ENCODE data around the gene MAN1A1.

The MAN1A1 gene

GRCh38 chr6:119241111-119241465, 108.5 kb downstream of the MAN1A1 start:
- Histone ChIP-seq H3K4me3 (ENCODE audit: low read depth, low read length) (no peak overlapping the region), H3K9me3 (ENCODE audit: control insufficient read depth, insufficient read depth, low read depth, low read length) (no peaks in the 10 kb centered on the region), H3K27ac (ENCODE audit: extremely low read depth, low read depth, low read length) (no peak overlapping the region), H3K36me3 (ENCODE audit: control insufficient read depth in 2 of 2, insufficient read depth in 1 of 2, low read length in 2 of 2) (peaks cover 0 to under 1% of the 10 kb centered on the region in 2 experiments; a peak in 1 of 3 replicates), H3K4me1 (ENCODE audit: control insufficient read depth, insufficient read depth, low read length) (peaks cover 4% of the 10 kb centered on the region)
- ChIA-PET POLR2A (interaction anchor here (0.6 to 0.7 kb wide), 2 partner anchors 72 to 222 kb away, joined by 3 to 6 read pairs; no protein-coding TSS in a partner anchor), CTCF (interaction anchor here (0.6 to 0.7 kb wide), 2 partner anchors 43 to 60 kb away, joined by 3 read pairs; no protein-coding TSS in a partner anchor)
- 0 out of 2 replicates have a peak, but pooled peaks have one; percentile 42 for TF ChIP-seq ZBTB6 (tag by site-specific recombination; IDR thresholded peaks at IDR 0.05)
- peak; percentile 17; the same call in 1 of the 2 replicates for TF ChIP-seq MZF1 (tag by site-specific recombination; IDR thresholded peaks at IDR 0.05; ENCODE audit: borderline replicate concordance)
- 0 out of 2 replicates have a peak, but pooled peaks have one; percentile 20 for TF ChIP-seq ZNF558 (tag by site-specific recombination; IDR thresholded peaks at IDR 0.05)
- 0 out of 2 replicates have a peak, but pooled peaks have one; percentile 35 for TF ChIP-seq SP7 (tag by site-specific recombination; IDR thresholded peaks at IDR 0.05)
- TF ChIP-seq ZNF580 (tag by site-specific recombination; IDR thresholded peaks at IDR 0.05) = no peak
- no peak for TF ChIP-seq ZNF211 (tag by site-specific recombination; IDR thresholded peaks at IDR 0.05; ENCODE audit: low read depth)
- TF ChIP-seq ZSCAN5A (tag by site-specific recombination; IDR thresholded peaks at IDR 0.05) = no peak
- no peak for TF ChIP-seq ZNF639 (tag by site-specific recombination; IDR thresholded peaks at IDR 0.05)
- TF ChIP-seq ATF2 (tag by site-specific recombination; IDR thresholded peaks at IDR 0.05; ENCODE audit: low read depth) = no peak
- 0 out of 2 replicates have a peak, but pooled peaks have one; percentile 57 for TF ChIP-seq TRIM28 (IDR thresholded peaks at IDR 0.05; ENCODE audit: borderline replicate concordance, low read length)
- TF ChIP-seq ZNF548 (tag by site-specific recombination; IDR thresholded peaks at IDR 0.05) = no peak
- TF ChIP-seq GLI2 (tag by site-specific recombination; IDR thresholded peaks at IDR 0.05; ENCODE audit: borderline replicate concordance, low read depth) = no peak
- no peak for TF ChIP-seq ZNF223 (tag by site-specific recombination; IDR thresholded peaks at IDR 0.05)
- no peak for TF ChIP-seq ZNF623 (tag by site-specific recombination; IDR thresholded peaks at IDR 0.05)
- TF ChIP-seq ZNF423 (tag by site-specific recombination; IDR thresholded peaks at IDR 0.05) = no peak
- no peak for TF ChIP-seq ZNF768 (tag by site-specific recombination; IDR thresholded peaks at IDR 0.05)
- no peak for TF ChIP-seq ZNF398 (tag by site-specific recombination; IDR thresholded peaks at IDR 0.05)
- TF ChIP-seq ZNF830 (tag by site-specific recombination; IDR thresholded peaks at IDR 0.05; ENCODE audit: low read depth) = no peak
- TF ChIP-seq ZNF202 (tag by site-specific recombination; IDR thresholded peaks at IDR 0.05; ENCODE audit: borderline replicate concordance) = no peak
- no peak for TF ChIP-seq SETDB1 (IDR thresholded peaks at IDR 0.05; ENCODE audit: insufficient read length, low read length)
- TF ChIP-seq ZNF529 (tag by site-specific recombination; IDR thresholded peaks at IDR 0.05; ENCODE audit: insufficient replicate concordance) = no peak
- TF ChIP-seq OVOL3 (tag by site-specific recombination; IDR thresholded peaks at IDR 0.05) = no peak
- TF ChIP-seq ZNF624 (tag by site-specific recombination; IDR thresholded peaks at IDR 0.05) = no peak
- TF ChIP-seq OSR2 (tag by site-specific recombination; IDR thresholded peaks at IDR 0.05) = peak; percentile 76
- no peak for TF ChIP-seq ZBTB8A (tag by site-specific recombination; IDR thresholded peaks at IDR 0.05)
- TF ChIP-seq ZSCAN4 (tag by site-specific recombination; IDR thresholded peaks at IDR 0.05) = no peak
- no peak for TF ChIP-seq ZBTB49 (tag by site-specific recombination; IDR thresholded peaks at IDR 0.05; ENCODE audit: low read depth)

All from HEK293 (cell line).